Measurements from ENCODE around the gene CHSY1. TPM values are rescaled to one million over a fixed set of nuclear protein-coding genes. Genes with fewer than 3 reads are reported as not detected.

CHSY1 gene
- total RNA-seq, 6 experiments from 2014 or later: 29.2 to 44.2 (median 40.0) TPM

DNA sequence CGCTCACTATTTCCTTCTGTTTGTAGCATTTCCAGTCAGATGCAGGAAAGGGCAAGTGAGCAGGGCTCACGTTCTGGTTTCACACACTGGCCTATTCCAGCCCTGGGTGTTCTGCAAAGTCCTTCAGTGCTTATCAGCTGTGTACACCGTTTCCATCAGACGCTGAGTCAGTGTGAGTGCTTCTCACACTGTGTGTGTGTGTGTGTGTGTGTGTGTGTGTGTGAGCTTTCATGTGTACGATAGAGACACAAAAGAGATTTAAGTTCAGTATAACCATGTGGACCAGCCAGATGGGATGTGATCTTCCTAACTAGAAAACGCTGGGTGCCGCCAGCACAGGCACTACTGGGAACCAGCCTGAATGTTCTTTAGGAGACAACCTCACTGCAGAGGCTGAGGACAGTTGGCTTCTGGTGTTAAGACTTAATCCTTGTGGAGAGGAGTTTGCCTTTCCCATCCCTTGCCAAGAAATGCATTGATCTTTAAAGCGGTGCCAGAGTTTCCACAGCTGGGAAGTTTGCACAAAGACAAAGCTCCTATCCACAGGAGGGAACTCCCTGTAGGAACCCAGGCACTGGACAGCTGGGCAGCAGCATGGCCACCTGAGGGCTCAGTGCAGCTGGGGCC, 3.9 kb upstream of the CHSY1 start:
- Mint-ChIP-seq H3K9me3 (no peaks in the 10 kb centered on the region), H3K4me3 (no peak overlapping the region), H3K27me3 (ENCODE audit: insufficient read depth) (peaks cover 5% of the 10 kb centered on the region; the same call in 1 of the 2 replicates), H3K4me1 (ENCODE audit: low read depth) (peaks cover 26% of the 10 kb centered on the region), H3K27ac (no peak overlapping the region), H3K36me3 (ENCODE audit: low read depth) (peaks cover 1% of the 10 kb centered on the region; the same call in 1 of the 2 replicates)
- TF ChIP-seq CTCF (IDR thresholded peaks at IDR 0.05): no peak
- DNase-seq: no peak

DNA sequence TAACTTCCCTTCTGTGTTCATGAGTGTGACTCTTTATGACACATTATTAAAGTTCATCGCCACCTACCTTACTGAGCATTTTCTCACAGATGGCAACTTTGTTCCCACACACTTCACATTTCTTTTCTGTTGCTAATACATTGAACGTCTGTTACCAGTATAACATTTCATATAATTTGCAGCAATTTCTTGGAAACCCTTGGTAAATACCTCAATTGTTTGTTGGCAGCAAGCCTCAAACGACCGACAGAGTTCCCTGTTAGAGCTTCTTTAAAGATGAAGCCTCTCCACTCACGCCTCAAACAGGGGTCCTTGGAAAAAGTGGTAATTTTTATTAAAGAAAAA, 3.2 kb upstream of the CHSY1 start:
- Mint-ChIP-seq H3K36me3 (ENCODE audit: low read depth) (peaks cover 8% of the 10 kb centered on the region), H3K4me3 (no peak overlapping the region), H3K27me3 (ENCODE audit: insufficient read depth) (peaks cover 5% of the 10 kb centered on the region; the same call in 1 of the 2 replicates), H3K4me1 (ENCODE audit: low read depth) (peaks cover 31% of the 10 kb centered on the region), H3K27ac (no peak overlapping the region), H3K9me3 (no peaks in the 10 kb centered on the region)
- no peak for TF ChIP-seq CTCF (IDR thresholded peaks at IDR 0.05)
- no peak for DNase-seq

DNA sequence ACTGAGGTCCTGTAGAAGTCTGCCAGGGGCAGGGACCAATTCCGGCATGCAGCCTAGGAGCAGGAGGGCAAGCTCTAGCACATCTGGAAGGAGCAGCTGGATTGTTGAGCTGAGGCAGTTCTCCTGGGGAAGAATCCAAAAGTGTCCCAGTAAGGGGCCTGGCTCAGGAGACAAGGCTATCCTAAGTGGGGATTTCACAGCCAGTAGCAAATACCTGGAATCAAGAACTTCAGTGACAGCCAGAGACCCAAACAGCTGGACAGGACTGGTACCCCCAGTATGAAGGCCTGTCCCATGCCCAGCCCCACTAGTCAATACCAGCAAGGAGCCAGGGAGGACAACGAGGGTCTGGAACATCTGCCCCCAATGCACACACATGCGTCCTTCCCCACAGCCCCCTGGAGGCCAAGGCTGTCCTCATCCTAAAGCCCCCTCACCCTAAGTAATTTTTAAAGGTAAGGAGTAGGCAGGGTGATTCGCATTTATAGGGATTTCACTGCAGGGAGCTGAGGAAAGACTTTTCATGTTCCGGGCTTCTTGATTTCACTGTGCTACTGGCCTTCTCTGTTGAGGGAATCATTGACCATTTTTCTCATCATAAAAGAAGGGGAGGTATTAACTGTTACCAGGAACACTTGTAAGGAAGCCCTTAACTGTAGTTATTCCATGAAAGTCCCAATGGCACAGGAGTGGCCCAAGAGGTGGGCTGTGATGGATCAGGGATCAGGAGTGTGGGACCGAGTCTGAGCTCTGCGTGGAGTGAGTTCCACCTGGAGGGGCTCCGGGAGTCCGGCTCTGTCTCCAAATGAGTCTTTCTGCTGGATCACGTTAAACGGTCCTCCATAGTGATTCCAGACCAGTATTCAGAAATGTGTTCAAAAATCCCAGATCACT, 2.6 kb upstream of the CHSY1 start:
- H3K36me3 Mint-ChIP-seq (ENCODE audit: low read depth): peaks cover 12% of the 10 kb centered on the region
- H3K9me3 Mint-ChIP-seq: no peaks in the 10 kb centered on the region
- no peak for TF ChIP-seq CTCF (IDR thresholded peaks at IDR 0.05)
- H3K4me3 Mint-ChIP-seq: no peak overlapping the region
- H3K27ac Mint-ChIP-seq: no peak overlapping the region
- no peak for DNase-seq
- peaks cover 5% of the 10 kb centered on the region; the same call in 1 of the 2 replicates for H3K27me3 Mint-ChIP-seq (ENCODE audit: insufficient read depth)
- peaks cover 36% of the 10 kb centered on the region for H3K4me1 Mint-ChIP-seq (ENCODE audit: low read depth)

GRCh38 chr15:101252836-101253235, 988 bp upstream of the CHSY1 start:
- peak overlapping the region; percentile 94 for H3K27ac Mint-ChIP-seq
- TF ChIP-seq CTCF (IDR thresholded peaks at IDR 0.05): no peak
- peaks cover 17% of the 10 kb centered on the region for H3K36me3 Mint-ChIP-seq (ENCODE audit: low read depth)
- DNase-seq: no peak
- no peaks in the 10 kb centered on the region for H3K9me3 Mint-ChIP-seq
- peak overlapping the region; percentile 97 for H3K4me3 Mint-ChIP-seq
- H3K27me3 Mint-ChIP-seq (ENCODE audit: insufficient read depth): peaks cover 5% of the 10 kb centered on the region; the same call in 1 of the 2 replicates
- H3K4me1 Mint-ChIP-seq (ENCODE audit: low read depth): peaks cover 37% of the 10 kb centered on the region

DNA sequence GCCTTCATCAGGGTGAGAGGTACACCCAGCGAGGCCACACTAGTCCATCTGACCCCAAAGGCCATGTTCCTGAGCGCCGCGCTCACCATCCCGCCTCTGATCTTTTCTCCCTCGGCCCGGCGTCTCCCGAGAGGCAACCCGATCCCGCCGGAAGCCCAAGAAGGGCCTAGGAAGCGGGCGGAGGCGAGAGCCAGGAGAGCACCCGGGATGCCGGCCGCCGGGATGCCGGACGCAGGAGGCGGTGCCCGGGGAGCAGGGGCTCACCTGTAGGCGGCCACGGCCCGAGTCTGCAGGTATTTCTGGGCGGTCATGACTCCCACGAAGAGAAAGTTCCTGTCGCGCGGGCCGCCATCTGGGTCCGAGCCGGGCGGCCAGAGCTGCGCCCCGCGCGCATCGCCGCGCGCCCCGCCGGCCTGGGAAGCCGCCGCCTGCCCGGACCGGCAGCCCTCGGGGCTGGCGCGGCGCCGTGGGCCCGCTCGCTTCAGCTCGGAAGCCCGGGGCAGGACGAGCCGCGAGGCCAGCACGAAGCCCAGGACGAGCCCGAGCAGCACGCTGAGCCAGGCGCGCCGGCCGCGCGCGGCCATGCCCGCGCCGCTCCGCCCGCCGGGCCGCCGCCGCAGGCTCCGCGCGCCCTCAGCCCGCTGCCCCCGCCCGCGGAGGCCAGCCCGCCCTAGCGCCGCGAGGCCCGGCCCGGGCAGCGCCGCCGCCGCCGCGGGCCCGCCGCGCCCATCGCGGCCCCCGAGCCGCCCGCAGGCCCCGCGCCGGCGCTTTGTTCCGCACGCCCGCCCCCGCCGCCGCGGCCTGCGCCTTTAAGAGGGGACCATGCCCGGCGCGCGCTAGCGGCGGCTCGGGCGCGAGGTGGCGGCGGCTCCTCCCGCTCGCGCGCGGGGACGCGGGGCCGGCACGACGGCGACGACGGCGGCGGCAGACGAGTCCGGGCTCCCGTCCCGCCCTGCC, 697 bp downstream of the CHSY1 start:
- TF ChIP-seq CTCF (IDR thresholded peaks at IDR 0.05): no peak
- H3K9me3 Mint-ChIP-seq: no peaks in the 10 kb centered on the region
- H3K27ac Mint-ChIP-seq: peak overlapping the region; percentile 88
- H3K4me3 Mint-ChIP-seq: peak overlapping the region; percentile 87
- H3K4me1 Mint-ChIP-seq (ENCODE audit: low read depth): peaks cover 52% of the 10 kb centered on the region
- peaks cover 4% of the 10 kb centered on the region; the same call in 1 of the 2 replicates for H3K27me3 Mint-ChIP-seq (ENCODE audit: insufficient read depth)
- DNase-seq: peak; percentile 29
- H3K36me3 Mint-ChIP-seq (ENCODE audit: low read depth): peaks cover 20% of the 10 kb centered on the region

Measured in HFFc6 (cell line).